Measurements from ENCODE around the gene MPDU1.
"Not testable (repeated sequence)": the region's sequence is repeated elsewhere in the genome, so short reads cannot be mapped to it uniquely, and the experiment has no call there.

Gene MPDU1

GRCh38 chr17:7588553-7589203, 5.0 kb downstream of the MPDU1 start:
- no peaks in the 10 kb centered on the region for H3K9me3 ChIP-seq (ENCODE audit: insufficient read depth, low read depth, low read length)
- H3K27ac ChIP-seq (ENCODE audit: low read length): peak overlapping the region; percentile 29
- H3K4me1 ChIP-seq (ENCODE audit: insufficient read depth, low read length): peaks cover 18% of the 10 kb centered on the region
- peak overlapping the region; percentile 41 for H3K9ac ChIP-seq (ENCODE audit: low read depth, low read length)
- no peaks in the 10 kb centered on the region for H3K27me3 ChIP-seq (ENCODE audit: insufficient read depth, low read length)
- H3K4me3 ChIP-seq (ENCODE audit: low read length): peak overlapping the region; percentile 57
- H3K36me3 ChIP-seq (ENCODE audit: insufficient read depth, low read depth, low read length): peaks cover 58% of the 10 kb centered on the region

- H3K27me3 ChIP-seq (ENCODE audit: insufficient read depth, low read length): no peaks in the 10 kb centered on the region
- H3K36me3 ChIP-seq (ENCODE audit: insufficient read depth, low read depth, low read length): peaks cover 65% of the 10 kb centered on the region
- H3K27ac ChIP-seq (ENCODE audit: low read length): peak overlapping the region; percentile 29
- H3K4me3 ChIP-seq (ENCODE audit: low read length): peak overlapping the region; percentile 57
- no peaks in the 10 kb centered on the region for H3K9me3 ChIP-seq (ENCODE audit: insufficient read depth, low read depth, low read length)
- peaks cover 15% of the 10 kb centered on the region for H3K4me1 ChIP-seq (ENCODE audit: insufficient read depth, low read length)
- H3K9ac ChIP-seq (ENCODE audit: low read depth, low read length): peak overlapping the region; percentile 41
Observed at GRCh38 chr17:7589204-7589868, 5.7 kb downstream of the MPDU1 start.

GRCh38 chr17:7589891-7590691, 6.4 kb downstream of the MPDU1 start, which contains the start of gene SOX15:
SOX15 (minus strand) TSS chr17:7590094; CDS start chr17:7589676, 418 bp downstream.
- peak within 1 kb of the TSS; percentile 72 for H3K27ac ChIP-seq (ENCODE audit: low read length)
- H3K36me3 ChIP-seq (ENCODE audit: insufficient read depth, low read depth, low read length): peaks cover 72% of the 10 kb centered on the region
- H3K9ac ChIP-seq (ENCODE audit: low read depth, low read length): peak within 1 kb of the TSS; percentile 66

DNA sequence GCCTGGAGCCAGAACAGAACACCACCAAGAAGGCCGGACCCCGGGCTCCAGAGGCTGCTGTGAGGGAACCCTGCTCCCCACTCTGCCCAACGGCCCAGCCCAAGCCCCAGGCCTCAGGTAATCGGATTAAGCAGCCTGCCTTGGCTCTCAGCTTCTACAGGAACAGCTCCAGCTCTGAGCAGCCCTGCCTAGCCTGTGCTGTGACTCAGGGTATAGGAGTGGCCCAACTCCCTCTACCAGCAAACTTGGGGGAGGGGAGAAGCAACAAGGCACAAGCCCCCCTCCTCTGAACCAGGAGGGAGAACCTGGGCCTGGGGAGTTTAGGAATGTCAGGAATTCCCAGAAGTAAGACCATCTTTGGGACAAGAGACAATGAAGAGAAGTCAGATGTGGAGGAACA, 7.1 kb downstream of the MPDU1 start:
- peak overlapping the region; percentile 66 for H3K9ac ChIP-seq (ENCODE audit: low read depth, low read length)
- no peaks in the 10 kb centered on the region for H3K27me3 ChIP-seq (ENCODE audit: insufficient read depth, low read length)
- peaks cover 75% of the 10 kb centered on the region for H3K36me3 ChIP-seq (ENCODE audit: insufficient read depth, low read depth, low read length)
- 0 out of 2 replicates have a peak overlapping the region, but pooled peaks have one; percentile 15 for H3K4me3 ChIP-seq (ENCODE audit: low read length)
- H3K9me3 ChIP-seq (ENCODE audit: insufficient read depth, low read depth, low read length): no peaks in the 10 kb centered on the region
- H3K4me1 ChIP-seq (ENCODE audit: insufficient read depth, low read length): peaks cover 14% of the 10 kb centered on the region
- H3K27ac ChIP-seq (ENCODE audit: low read length): peak overlapping the region; percentile 72

More at GRCh38 chr17:7589891-7590691, 6.4 kb downstream of the MPDU1 start, which contains the start of gene SOX15:
- Histone ChIP-seq H3K9me3 (ENCODE audit: insufficient read depth, low read depth, low read length) (no peaks in the 10 kb centered on the region), H3K4me1 (ENCODE audit: insufficient read depth, low read length) (peaks cover 14% of the 10 kb centered on the region), H3K27me3 (ENCODE audit: insufficient read depth, low read length) (no peaks in the 10 kb centered on the region), H3K4me3 (ENCODE audit: low read length) (peak within 1 kb of the TSS; percentile 57)

GRCh38 chr17:7591596-7591995, 7.9 kb downstream of the MPDU1 start:
- Histone ChIP-seq H3K27ac (ENCODE audit: low read length) (peak overlapping the region; percentile 76), H3K4me1 (ENCODE audit: insufficient read depth, low read length) (peaks cover 14% of the 10 kb centered on the region), H3K9ac (ENCODE audit: low read depth, low read length) (peak overlapping the region; percentile 66; the same call in 1 of the 2 replicates), H3K27me3 (ENCODE audit: insufficient read depth, low read length) (no peaks in the 10 kb centered on the region), H3K4me3 (ENCODE audit: low read length) (no peak overlapping the region), H3K36me3 (ENCODE audit: insufficient read depth, low read depth, low read length) (peaks cover 77% of the 10 kb centered on the region), H3K9me3 (ENCODE audit: insufficient read depth, low read depth, low read length) (no peaks in the 10 kb centered on the region)

- Histone ChIP-seq H3K9ac (ENCODE audit: low read depth, low read length) (no peak overlapping the region), H3K9me3 (ENCODE audit: insufficient read depth, low read depth, low read length) (no peaks in the 10 kb centered on the region), H3K27ac (ENCODE audit: low read length) (no peak overlapping the region), H3K4me1 (ENCODE audit: insufficient read depth, low read length) (peaks cover 14% of the 10 kb centered on the region), H3K36me3 (ENCODE audit: insufficient read depth, low read depth, low read length) (peaks cover 77% of the 10 kb centered on the region), H3K27me3 (ENCODE audit: insufficient read depth, low read length) (no peaks in the 10 kb centered on the region), H3K4me3 (ENCODE audit: low read length) (no peak overlapping the region)
Observed at GRCh38 chr17:7592422-7593021, 8.9 kb downstream of the MPDU1 start.

- H3K27me3 ChIP-seq (ENCODE audit: insufficient read depth, low read length): no peaks in the 10 kb centered on the region
- no peak overlapping the region for H3K9ac ChIP-seq (ENCODE audit: low read depth, low read length)
- H3K9me3 ChIP-seq (ENCODE audit: insufficient read depth, low read depth, low read length): no peaks in the 10 kb centered on the region
- H3K27ac ChIP-seq (ENCODE audit: low read length): no peak overlapping the region
- H3K4me1 ChIP-seq (ENCODE audit: insufficient read depth, low read length): peaks cover 14% of the 10 kb centered on the region
- no peak overlapping the region for H3K4me3 ChIP-seq (ENCODE audit: low read length)
- peaks cover 71% of the 10 kb centered on the region for H3K36me3 ChIP-seq (ENCODE audit: insufficient read depth, low read depth, low read length)
Observed at GRCh38 chr17:7593296-7593695, 9.6 kb downstream of the MPDU1 start.

GRCh38 chr17:7597561-7597960, 13.9 kb downstream of the MPDU1 start:
- not testable (repeated sequence) for H3K27me3 ChIP-seq (ENCODE audit: insufficient read depth, low read length); H3K27ac ChIP-seq (ENCODE audit: low read length); H3K9ac ChIP-seq (ENCODE audit: low read depth, low read length); H3K4me3 ChIP-seq (ENCODE audit: low read length); H3K4me1 ChIP-seq (ENCODE audit: insufficient read depth, low read length); H3K9me3 ChIP-seq (ENCODE audit: insufficient read depth, low read depth, low read length)
- H3K36me3 ChIP-seq (ENCODE audit: insufficient read depth, low read depth, low read length): peaks cover 88% of the 10 kb centered on the region

DNA sequence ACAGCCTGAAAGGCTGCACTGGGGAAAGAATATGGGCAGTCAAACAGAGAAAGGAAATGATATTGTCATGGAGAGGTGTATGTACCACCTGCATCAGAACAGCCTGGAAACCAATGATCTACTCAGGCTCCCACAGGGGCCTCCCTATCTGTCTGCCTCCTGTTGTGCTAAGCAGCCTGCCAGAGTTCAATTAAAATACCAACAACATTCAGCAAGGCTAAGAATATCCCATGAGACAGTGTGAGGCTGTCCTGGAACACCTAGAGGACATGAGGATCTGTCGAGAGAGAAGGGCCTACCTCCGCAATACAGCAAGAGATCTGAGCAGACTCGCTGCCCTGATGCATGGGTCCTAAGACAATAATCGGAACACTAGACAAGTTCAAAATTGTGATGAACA, 22.6 kb downstream of the MPDU1 start:
- no peak overlapping the region for H3K9ac ChIP-seq (ENCODE audit: low read depth, low read length)
- no peak overlapping the region for H3K27ac ChIP-seq (ENCODE audit: low read length)
- H3K9me3 ChIP-seq (ENCODE audit: insufficient read depth, low read depth, low read length): no peaks in the 10 kb centered on the region
- H3K27me3 ChIP-seq (ENCODE audit: insufficient read depth, low read length): no peaks in the 10 kb centered on the region
- H3K4me3 ChIP-seq (ENCODE audit: low read length): no peak overlapping the region
- no peaks in the 10 kb centered on the region for H3K4me1 ChIP-seq (ENCODE audit: insufficient read depth, low read length)
- H3K36me3 ChIP-seq (ENCODE audit: insufficient read depth, low read depth, low read length): peaks cover 48% of the 10 kb centered on the region

DNA sequence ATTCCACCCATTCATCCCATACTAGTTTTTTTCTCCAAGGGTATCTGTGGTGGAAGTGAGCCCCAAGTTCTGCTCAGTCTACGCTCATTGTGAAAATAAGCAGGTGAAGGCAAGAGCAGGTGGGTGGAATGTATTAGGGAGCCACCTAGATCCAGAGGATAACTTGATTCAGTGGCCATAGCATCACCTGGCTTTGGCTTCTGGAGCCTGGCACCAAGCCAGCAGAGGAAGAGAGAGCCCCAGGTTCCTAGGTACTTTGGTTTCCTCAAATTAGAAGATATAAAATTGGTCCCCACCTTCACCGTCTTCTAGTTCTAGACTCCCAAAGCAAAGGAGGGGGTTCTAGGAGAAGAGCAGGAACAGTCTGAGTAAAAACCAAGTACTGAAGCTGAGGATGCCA, 27.0 kb downstream of the MPDU1 start:
- H3K9me3 ChIP-seq (ENCODE audit: insufficient read depth, low read depth, low read length): no peaks in the 10 kb centered on the region
- H3K27ac ChIP-seq (ENCODE audit: low read length): no peak overlapping the region
- H3K4me1 ChIP-seq (ENCODE audit: insufficient read depth, low read length): peaks cover 11% of the 10 kb centered on the region
- no peaks in the 10 kb centered on the region for H3K27me3 ChIP-seq (ENCODE audit: insufficient read depth, low read length)
- H3K36me3 ChIP-seq (ENCODE audit: insufficient read depth, low read depth, low read length): peaks cover 13% of the 10 kb centered on the region
- no peak overlapping the region for H3K9ac ChIP-seq (ENCODE audit: low read depth, low read length)
- no peak overlapping the region for H3K4me3 ChIP-seq (ENCODE audit: low read length)

DNA sequence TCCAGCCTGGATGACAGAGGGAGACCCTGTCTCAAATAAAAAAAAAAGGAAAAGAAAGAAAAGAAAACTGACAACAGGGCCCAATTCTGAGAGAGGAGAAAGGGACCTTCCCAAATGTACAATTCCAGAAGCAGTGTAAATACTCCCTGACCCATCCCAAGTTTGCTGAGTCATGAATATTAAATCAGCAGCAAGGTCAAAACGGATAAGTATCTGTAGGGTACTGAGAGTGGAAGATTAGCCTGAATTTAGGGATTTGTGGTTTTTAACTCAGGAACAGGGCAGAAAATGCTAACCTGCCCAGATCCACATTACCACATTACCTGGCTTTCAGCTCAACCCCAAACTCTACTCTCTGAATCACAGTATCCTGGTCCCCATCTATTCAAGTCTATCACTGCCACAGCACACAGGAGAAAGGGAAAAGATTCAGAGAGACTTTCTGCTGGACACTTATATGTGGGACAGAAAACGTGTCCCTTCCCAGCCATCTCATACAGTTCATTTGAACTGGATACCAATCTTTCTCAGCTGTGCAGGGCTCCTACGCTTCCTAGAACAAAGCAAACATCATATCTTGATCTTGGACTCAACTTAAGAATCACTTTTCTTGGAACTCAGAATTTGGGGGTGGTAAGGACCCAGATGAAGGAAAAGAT, 28.1 kb downstream of the MPDU1 start:
- Histone ChIP-seq H3K27ac (ENCODE audit: low read length) (no peak overlapping the region), H3K4me1 (ENCODE audit: insufficient read depth, low read length) (peaks cover 11% of the 10 kb centered on the region), H3K9ac (ENCODE audit: low read depth, low read length) (no peak overlapping the region), H3K9me3 (ENCODE audit: insufficient read depth, low read depth, low read length) (no peaks in the 10 kb centered on the region), H3K4me3 (ENCODE audit: low read length) (no peak overlapping the region), H3K36me3 (ENCODE audit: insufficient read depth, low read depth, low read length) (peaks cover 5% of the 10 kb centered on the region; the same call in 1 of the 2 replicates), H3K27me3 (ENCODE audit: insufficient read depth, low read length) (no peaks in the 10 kb centered on the region)
